ENCODE data around the gene PCBP1. TPM values are rescaled to one million over a fixed set of nuclear protein-coding genes. Genes with fewer than 3 reads are reported as not detected.

The PCBP1 gene
- total and polyA plus RNA-seq, 4 donors, result 249 to 288 (median 261) TPM

DNA sequence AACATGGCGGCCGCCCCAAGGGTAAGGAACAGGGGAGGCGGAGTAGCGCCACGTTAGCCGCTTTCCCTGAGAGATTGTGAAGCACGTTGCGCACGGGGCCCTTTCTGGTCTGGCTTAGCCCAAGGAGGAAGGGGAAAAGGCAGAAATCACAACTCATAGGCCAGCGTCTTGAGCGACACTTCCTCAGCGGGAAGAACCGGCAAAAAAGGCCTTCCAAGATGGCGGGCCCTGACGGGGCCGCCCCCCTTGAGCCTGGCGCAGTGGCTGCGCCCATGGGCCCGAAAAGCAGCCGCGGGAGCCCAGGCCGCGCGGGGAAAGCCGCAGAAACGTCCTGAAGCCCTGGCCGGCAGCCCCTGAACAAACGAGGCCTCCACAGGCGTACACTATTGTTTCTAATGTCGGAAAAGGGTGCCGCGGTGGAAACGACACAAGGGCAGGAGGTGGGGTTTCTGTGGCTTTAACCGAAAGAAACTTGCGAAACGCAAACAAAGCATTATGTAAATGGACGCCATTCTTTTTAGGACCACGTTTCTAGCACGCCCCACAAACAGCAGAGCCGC is 919 bp upstream of the PCBP1 start:
- intact Hi-C loops (cut with DNase I), result loop anchor here (1.0 to 10.0 kb wide), 5 partner anchors 54 to 172 kb away; partner anchors contain the start of gene MXD1 (in 2 of the 2)
- DNase-seq (peak; percentile 88 to 91), ATAC-seq (ENCODE audit: low FRiP score) (peak; percentile 83)
- WGBS, 2 donors, result 0 to 1% methylated on average over 40 of the region's 40 CpGs
- peak overlapping the region; percentile 89 to 100 for H3K27ac ChIP-seq (ENCODE audit: low read depth in 1 of 2, low read length in 2 of 2)
- no peaks in the 10 kb centered on the region for H3K36me3 ChIP-seq (ENCODE audit: control insufficient read depth in 1 of 2, insufficient read depth in 2 of 2, low read length in 1 of 2)
- H3K4me3 ChIP-seq (ENCODE audit: low read length in 2 of 2), result peak overlapping the region; percentile 67 to 74
- H3K27me3 ChIP-seq (ENCODE audit: control insufficient read depth in 1 of 2, insufficient read depth in 2 of 2, low read length in 1 of 2), result no peaks in the 10 kb centered on the region
- no peaks in the 10 kb centered on the region for H3K9me3 ChIP-seq (ENCODE audit: control insufficient read depth, low read length)
- H3K4me1 ChIP-seq (ENCODE audit: control insufficient read depth in 1 of 2, insufficient read depth in 2 of 2, low read length in 2 of 2), result peaks cover 0 to 2% of the 10 kb centered on the region in 2 donors

DNA sequence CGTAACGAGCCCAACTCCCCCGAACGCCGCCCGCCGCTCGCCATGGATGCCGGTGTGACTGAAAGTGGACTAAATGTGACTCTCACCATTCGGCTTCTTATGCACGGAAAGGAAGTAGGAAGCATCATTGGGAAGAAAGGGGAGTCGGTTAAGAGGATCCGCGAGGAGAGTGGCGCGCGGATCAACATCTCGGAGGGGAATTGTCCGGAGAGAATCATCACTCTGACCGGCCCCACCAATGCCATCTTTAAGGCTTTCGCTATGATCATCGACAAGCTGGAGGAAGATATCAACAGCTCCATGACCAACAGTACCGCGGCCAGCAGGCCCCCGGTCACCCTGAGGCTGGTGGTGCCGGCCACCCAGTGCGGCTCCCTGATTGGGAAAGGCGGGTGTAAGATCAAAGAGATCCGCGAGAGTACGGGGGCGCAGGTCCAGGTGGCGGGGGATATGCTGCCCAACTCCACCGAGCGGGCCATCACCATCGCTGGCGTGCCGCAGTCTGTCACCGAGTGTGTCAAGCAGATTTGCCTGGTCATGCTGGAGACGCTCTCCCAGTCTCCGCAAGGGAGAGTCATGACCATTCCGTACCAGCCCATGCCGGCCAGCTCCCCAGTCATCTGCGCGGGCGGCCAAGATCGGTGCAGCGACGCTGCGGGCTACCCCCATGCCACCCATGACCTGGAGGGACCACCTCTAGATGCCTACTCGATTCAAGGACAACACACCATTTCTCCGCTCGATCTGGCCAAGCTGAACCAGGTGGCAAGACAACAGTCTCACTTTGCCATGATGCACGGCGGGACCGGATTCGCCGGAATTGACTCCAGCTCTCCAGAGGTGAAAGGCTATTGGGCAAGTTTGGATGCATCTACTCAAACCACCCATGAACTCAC is 673 bp downstream of the PCBP1 start:
- intact Hi-C loops (cut with DNase I), result loop anchor here (1.0 to 10.0 kb wide), 6 partner anchors 35 to 173 kb away; partner anchors contain the start of gene MXD1 (in 2 of the 2)
- 0% methylated on average over 58 of the region's 58 CpGs for WGBS, 2 donors
- peak overlapping the region; percentile 75 to 96 for H3K4me3 ChIP-seq (ENCODE audit: low read length in 2 of 2)
- H3K27me3 ChIP-seq (ENCODE audit: control insufficient read depth in 1 of 2, insufficient read depth in 2 of 2, low read length in 1 of 2), result no peaks in the 10 kb centered on the region
- peak; percentile 77 to 83 for DNase-seq
- ATAC-seq (ENCODE audit: low FRiP score), result no peak
- H3K36me3 ChIP-seq (ENCODE audit: control insufficient read depth in 1 of 2, insufficient read depth in 2 of 2, low read length in 1 of 2), result no peaks in the 10 kb centered on the region
- H3K4me1 ChIP-seq (ENCODE audit: control insufficient read depth in 1 of 2, insufficient read depth in 2 of 2, low read length in 2 of 2), result peaks cover 0 to 2% of the 10 kb centered on the region in 2 donors
- peak overlapping the region; percentile 76 to 89 for H3K27ac ChIP-seq (ENCODE audit: low read depth in 1 of 2, low read length in 2 of 2)
- H3K9me3 ChIP-seq (ENCODE audit: control insufficient read depth, low read length), result no peaks in the 10 kb centered on the region

- H3K36me3 ChIP-seq (ENCODE audit: control insufficient read depth in 1 of 2, insufficient read depth in 2 of 2, low read length in 1 of 2), result no peaks in the 10 kb centered on the region
- H3K4me3 ChIP-seq (ENCODE audit: low read length in 2 of 2), result peak overlapping the region; percentile 75 to 96
- peaks cover 0 to 2% of the 10 kb centered on the region in 2 donors for H3K4me1 ChIP-seq (ENCODE audit: control insufficient read depth in 1 of 2, insufficient read depth in 2 of 2, low read length in 2 of 2)
- no peak for DNase-seq
- peak overlapping the region; percentile 37 to 89 for H3K27ac ChIP-seq (ENCODE audit: low read depth in 1 of 2, low read length in 2 of 2)
- intact Hi-C loops (cut with DNase I), result loop anchor here (2.0 to 10.0 kb wide), 5 partner anchors 36 to 174 kb away; partner anchors contain the start of gene MXD1 (in 2 of the 2)
- no peaks in the 10 kb centered on the region for H3K27me3 ChIP-seq (ENCODE audit: control insufficient read depth in 1 of 2, insufficient read depth in 2 of 2, low read length in 1 of 2)
- ATAC-seq (ENCODE audit: low FRiP score), result no peak
- 0 to 1% methylated on average over 8 of the region's 8 CpGs for WGBS, 2 donors
- H3K9me3 ChIP-seq (ENCODE audit: control insufficient read depth, low read length), result no peaks in the 10 kb centered on the region
Observed at GRCh38 chr2:70088598-70089219, 1.4 kb downstream of the PCBP1 start.

GRCh38 chr2:70089220-70089982 is 2.1 kb downstream of the PCBP1 start:
- H3K4me3 ChIP-seq (ENCODE audit: low read length in 2 of 2), result peak overlapping the region; percentile 75 to 96
- peak overlapping the region; percentile 31 to 77 for H3K27ac ChIP-seq (ENCODE audit: low read depth in 1 of 2, low read length in 2 of 2)
- intact Hi-C loops (cut with DNase I), result loop anchor here (2.0 to 10.0 kb wide), 5 partner anchors 35 to 175 kb away; partner anchors contain the start of gene MXD1 (in 2 of the 2)
- no peaks in the 10 kb centered on the region for H3K9me3 ChIP-seq (ENCODE audit: control insufficient read depth, low read length)
- peaks cover 2 to 6% of the 10 kb centered on the region in 2 donors for H3K4me1 ChIP-seq (ENCODE audit: control insufficient read depth in 1 of 2, insufficient read depth in 2 of 2, low read length in 2 of 2)
- no peaks in the 10 kb centered on the region for H3K27me3 ChIP-seq (ENCODE audit: control insufficient read depth in 1 of 2, insufficient read depth in 2 of 2, low read length in 1 of 2)
- DNase-seq, result peak in 1 of 2 donors; percentile 62
- WGBS, 2 donors, result 13 to 14% methylated on average over 11 of the region's 11 CpGs
- no peak for ATAC-seq (ENCODE audit: low FRiP score)
- no peaks in the 10 kb centered on the region for H3K36me3 ChIP-seq (ENCODE audit: control insufficient read depth in 1 of 2, insufficient read depth in 2 of 2, low read length in 1 of 2)

GRCh38 chr2:70089983-70090525 is 2.8 kb downstream of the PCBP1 start:
- Histone ChIP-seq H3K4me1 (ENCODE audit: control insufficient read depth in 1 of 2, insufficient read depth in 2 of 2, low read length in 2 of 2) (peaks cover 2 to 7% of the 10 kb centered on the region in 2 donors), H3K27me3 (ENCODE audit: control insufficient read depth in 1 of 2, insufficient read depth in 2 of 2, low read length in 1 of 2) (no peaks in the 10 kb centered on the region), H3K27ac (ENCODE audit: low read depth in 1 of 2, low read length in 2 of 2) (no peak overlapping the region), H3K9me3 (ENCODE audit: control insufficient read depth, low read length) (no peaks in the 10 kb centered on the region), H3K36me3 (ENCODE audit: control insufficient read depth in 1 of 2, insufficient read depth in 2 of 2, low read length in 1 of 2) (no peaks in the 10 kb centered on the region), H3K4me3 (ENCODE audit: low read length in 2 of 2) (no peak overlapping the region)
- ATAC-seq (ENCODE audit: low FRiP score), result no peak
- intact Hi-C loops (cut with DNase I), result loop anchor here (2.0 to 10.0 kb wide), 5 partner anchors 35 to 175 kb away; partner anchors contain the start of gene MXD1 (in 2 of the 2)
- DNase-seq, result no peak
- WGBS, 2 donors, result 67 to 70% methylated on average over 6 of the region's 6 CpGs

DNA sequence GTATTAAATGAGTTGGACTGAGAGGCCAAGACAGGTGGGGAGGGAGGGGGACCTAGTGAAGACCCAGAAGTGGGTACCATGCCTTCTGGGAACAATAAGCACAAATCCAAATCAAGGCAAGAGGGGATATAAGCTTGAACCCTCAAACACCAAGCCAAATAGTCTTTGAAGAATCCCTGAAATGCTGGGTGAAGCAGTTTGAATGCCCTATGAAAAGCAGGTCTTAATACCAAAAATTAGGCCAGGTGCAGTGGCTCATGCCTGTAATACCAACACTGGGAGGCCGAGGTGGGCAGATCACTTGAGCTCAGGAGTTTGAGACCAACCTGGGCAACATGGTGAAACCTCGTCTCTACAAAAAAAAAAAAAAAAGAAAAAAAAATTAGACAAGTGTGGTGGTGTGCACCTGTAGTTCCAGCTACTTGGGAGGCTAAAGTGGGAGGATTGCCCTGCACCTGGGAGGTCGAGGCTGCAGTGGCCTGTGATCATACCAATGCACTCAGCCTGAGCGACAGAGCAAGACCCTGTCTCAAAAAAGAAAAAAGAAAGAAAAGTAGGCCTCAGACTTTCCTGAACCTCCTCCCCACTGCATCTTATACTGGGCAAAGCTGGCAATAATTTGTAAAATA is 3.5 kb downstream of the PCBP1 start:
- no peak for DNase-seq
- H3K4me1 ChIP-seq (ENCODE audit: control insufficient read depth in 1 of 2, insufficient read depth in 2 of 2, low read length in 2 of 2), result peaks cover 2 to 7% of the 10 kb centered on the region in 2 donors

GRCh38 chr2:70091364-70091763 is 4.1 kb downstream of the PCBP1 start:
- intact Hi-C loops (cut with DNase I), result no loop called here
- Histone ChIP-seq H3K9me3 (ENCODE audit: control insufficient read depth, low read length) (no peaks in the 10 kb centered on the region), H3K27me3 (ENCODE audit: control insufficient read depth in 1 of 2, insufficient read depth in 2 of 2, low read length in 1 of 2) (no peaks in the 10 kb centered on the region), H3K4me1 (ENCODE audit: control insufficient read depth in 1 of 2, insufficient read depth in 2 of 2, low read length in 2 of 2) (peaks cover 2 to 7% of the 10 kb centered on the region in 2 donors), H3K27ac (ENCODE audit: low read depth in 1 of 2, low read length in 2 of 2) (no peak overlapping the region), H3K36me3 (ENCODE audit: control insufficient read depth in 1 of 2, insufficient read depth in 2 of 2, low read length in 1 of 2) (no peaks in the 10 kb centered on the region), H3K4me3 (ENCODE audit: low read length in 2 of 2) (no peak overlapping the region)
- no peak for DNase-seq
- WGBS, 2 donors, result 77% methylated on average over 2 of the region's 2 CpGs
- ATAC-seq (ENCODE audit: low FRiP score), result no peak

More for the DNA sequence above, 3.5 kb downstream of the PCBP1 start:
- H3K36me3 ChIP-seq (ENCODE audit: control insufficient read depth in 1 of 2, insufficient read depth in 2 of 2, low read length in 1 of 2), result no peaks in the 10 kb centered on the region
- no peak overlapping the region for H3K4me3 ChIP-seq (ENCODE audit: low read length in 2 of 2)
- no peaks in the 10 kb centered on the region for H3K9me3 ChIP-seq (ENCODE audit: control insufficient read depth, low read length)
- intact Hi-C loops (cut with DNase I), result no loop called here
- no peak for ATAC-seq (ENCODE audit: low FRiP score)
- no peak overlapping the region for H3K27ac ChIP-seq (ENCODE audit: low read depth in 1 of 2, low read length in 2 of 2)
- no peaks in the 10 kb centered on the region for H3K27me3 ChIP-seq (ENCODE audit: control insufficient read depth in 1 of 2, insufficient read depth in 2 of 2, low read length in 1 of 2)
- 85 to 93% methylated on average over 4 of the region's 4 CpGs for WGBS, 2 donors
